GM12878 (cell line): ENCODE measurements around the gene RAB3C. TPM values are rescaled to one million over a fixed set of nuclear protein-coding genes. Genes with fewer than 3 reads are reported as not detected.

Experiments
- ATAC-seq: fragments of 200-7000 bp; cut with Tn5 transposase; 3 replicates; pipeline ENCODE4 v1.9.1; 2020; ENCODE audit warnings: mild to moderate bottlenecking, moderate library complexity
- BruUV-seq: library from RNA; stranded (reverse); fragments of 400-500 nt; replicated peaks from 2 replicates; lab custom pipeline; 2021; lab: Mats Ljungman, UMichigan
- CTCF ChIA-PET: fragments of 300-600 bp; sonication (Branson Sonifier 250); formaldehyde crosslinking; extraction: SDS; loops from one replicate; lab custom pipeline; 2021; ENCODE audit warnings: inconsistent platforms; lab: Yijun Ruan, JAX
- POLR2A ChIA-PET: fragments of 350-600 bp; formaldehyde crosslinking; extraction: SDS; loops from one replicate; lab custom pipeline; 2021; ENCODE audit warnings: inconsistent platforms; lab: Charles Lee
- RAD21 ChIA-PET: fragments of 300-600 bp; sonication (Branson Sonifier 250); formaldehyde crosslinking; loops from one replicate; lab custom pipeline; 2023; ENCODE audit warnings: antibody characterized with exemption; ENCODE audit not compliant: unreplicated experiment; lab: Charles Lee
- SMC1A ChIA-PET: fragments of 300-600 bp; sonication (Branson Sonifier 250); formaldehyde crosslinking; loops from one replicate; lab custom pipeline; 2023; ENCODE audit not compliant: unreplicated experiment, uncharacterized antibody; lab: Charles Lee
- DNase-seq: peaks from one replicate; pipeline ENCODE4 v3.0.0-alpha.2; 2011; ENCODE audit warnings: low read depth, low spot score
- FAIRE-seq: peaks from 3 replicates; lab custom pipeline; 2011; peaks lifted over from hg19 to GRCh38; lab: Jason Lieb, UNC
- H2AFZ ChIP-seq: 2 replicates; pipeline ENCODE4 v1.6.0; 2011; ENCODE audit warnings: low read depth, low read length, control low read depth; ENCODE audit not compliant: control insufficient read depth
- H3K27ac ChIP-seq: 2 replicates; pipeline ENCODE4 v1.5.1; 2011; ENCODE audit warnings: control low read depth; ENCODE audit not compliant: control insufficient read depth, insufficient read depth
- H3K27me3 ChIP-seq, 2 experiments: replicated peaks in 1 of 2; 2 replicates each; pipeline versions ENCODE4 v1.6.0 to v1.6.1; 2011; ENCODE audit warnings: low read length in 1 of 2; ENCODE audit not compliant: control insufficient read depth in 2 of 2, insufficient read depth in 2 of 2
- H3K36me3 ChIP-seq, 2 experiments: 2 replicates each; pipeline ENCODE4 v1.5.1; 2011; ENCODE audit warnings: low read length in 1 of 2; ENCODE audit not compliant: control insufficient read depth in 2 of 2, insufficient read depth in 2 of 2
- H3K4me1 ChIP-seq: 2 replicates; pipeline ENCODE4 v1.6.1; 2011; ENCODE audit warnings: mild to moderate bottlenecking, low read length, moderate library complexity, mixed read lengths; ENCODE audit not compliant: control insufficient read depth, insufficient read depth
- H3K4me2 ChIP-seq: 2 replicates; pipeline ENCODE4 v1.6.0; 2011; ENCODE audit warnings: control low read depth; ENCODE audit not compliant: control insufficient read depth, insufficient read depth
- H3K4me3 ChIP-seq: fragments of 200-600 bp; sonication (generic); 2 replicates; pipeline ENCODE4 v1.5.1; 2016
- H3K79me2 ChIP-seq: 2 replicates; pipeline ENCODE4 v1.6.0; 2011; ENCODE audit warnings: low read length; ENCODE audit not compliant: control insufficient read depth, insufficient read depth
- H3K9ac ChIP-seq: 2 replicates; pipeline ENCODE4 v1.8.0; 2011; ENCODE audit warnings: low read length, control low read depth, mixed read lengths; ENCODE audit not compliant: control insufficient read depth, insufficient read depth
- H3K9me3 ChIP-seq: replicated peaks from 3 replicates; pipeline ENCODE4 v1.5.1; 2011; ENCODE audit warnings: mild to moderate bottlenecking, low read length; ENCODE audit not compliant: control insufficient read depth, insufficient read depth
- H4K20me1 ChIP-seq: 2 replicates; pipeline ENCODE4 v1.6.0; 2011; ENCODE audit not compliant: control insufficient read depth, insufficient read depth
- EP300 ChIP-seq, 2 experiments: fragments of 150-350 bp in 1 of 2; IDR thresholded peaks; 2 replicates each; pipeline ENCODE4 v1.6.1; 2011 to 2012; ENCODE audit warnings: low read depth in 2 of 2, low read length in 2 of 2, borderline replicate concordance in 1 of 2, improper control_type of control experiment in 1 of 2, inconsistent platforms in 1 of 2; ENCODE audit not compliant: control insufficient read depth in 1 of 2
- LARP7 ChIP-seq: fragments of 450-650 bp; IDR thresholded peaks from 2 replicates; pipeline ENCODE4 v1.6.1; 2017; ENCODE audit warnings: mild to moderate bottlenecking
- POLR2AphosphoS5 ChIP-seq: IDR thresholded peaks from 2 replicates; pipeline ENCODE4 v1.6.1; 2011; ENCODE audit warnings: mild to moderate bottlenecking, low read length, inconsistent platforms
- POU2F2 ChIP-seq: IDR thresholded peaks from 3 replicates; pipeline ENCODE4 v1.6.1; 2011; ENCODE audit warnings: low read depth, mild to moderate bottlenecking, low read length, borderline replicate concordance
- SIX5 ChIP-seq: IDR thresholded peaks from 2 replicates; pipeline ENCODE4 v1.6.1; 2011; ENCODE audit warnings: mild to moderate bottlenecking, low read depth, low read length, moderate library complexity; ENCODE audit not compliant: severe bottlenecking
- TARDBP ChIP-seq: IDR thresholded peaks from 2 replicates; pipeline ENCODE4 v1.6.1; 2016; ENCODE audit warnings: borderline replicate concordance
- TCF7 ChIP-seq: IDR thresholded peaks from 2 replicates; pipeline ENCODE4 v1.6.1; 2014; ENCODE audit warnings: antibody characterized with exemption, borderline replicate concordance
- WGBS: methylation state at CpG from one replicate; pipeline ENCODE4 v1.1.6; 2016; ENCODE audit warnings: low lambda C conversion rate; ENCODE audit not compliant: insufficient replicate concordance, insufficient coverage; ENCODE audit errors: missing lambda C conversion rate; 5-methylcytosine and 5-hydroxymethylcytosine counted together
- in situ Hi-C: fragments of 300-500 bp; cut with MboI; formaldehyde crosslinking; loops from 9 replicates; pipeline ENCODE4 v1.14.3; 2018; ENCODE audit warnings: mixed read lengths
- intact Hi-C: fragments of 100-400 bp; cut with micrococcal nuclease; formaldehyde crosslinking; loops from one replicate; pipeline ENCODE4 v1.14.2; 2022; ENCODE audit not compliant: unreplicated experiment
- polyA plus RNA-seq, 11 experiments: library from polyadenylated mRNA; depleted of rRNA in 4 of 11; unstranded in 6 of 11; stranded (reverse) in 5 of 11; fragments of >200 nt; fragmentation: Nextera tagmentation in 4 of 11; fragmentation: Illumina TruSeq in 1 of 11; extraction: Ambion mirVana in 4 of 11; extraction: Trizol in 1 of 11; gene quantifications; 1 replicate in 1 of 11; 2 replicates in 10 of 11; pipeline versions ENCODE4 v1.2.1 to v1.2.3, GENCODE V29; 2011 to 2016; ENCODE audit warnings: inconsistent platforms in 2 of 11, missing spikeins in 2 of 11, low read depth in 1 of 11
- total RNA-seq, 4 experiments: library from RNA; depleted of rRNA in 3 of 4; stranded (reverse); fragments of >200 nt in 3 of 4; fragmentation: Illumina TruSeq in 1 of 4; extraction: Trizol in 1 of 4; gene quantifications; 2 replicates each; pipeline versions ENCODE4 v1.2.1 to v1.2.3, GENCODE V29; 2013 to 2021
- TF ChIP-seq, protein P1 (sequence below): fragments of 450-650 bp; formaldehyde crosslinking; IDR thresholded peaks from 2 replicates; pipeline ENCODE4 v1.4.0; 2022; ENCODE audit warnings: mild to moderate bottlenecking, moderate library complexity
- TF ChIP-seq, protein P2 (sequence below): IDR thresholded peaks from 2 replicates; pipeline ENCODE4 v1.6.1; 2012; ENCODE audit warnings: low read length, inconsistent platforms
- TF ChIP-seq, protein P3 (sequence below): IDR thresholded peaks from 2 replicates; pipeline ENCODE4 v1.6.1; 2012; ENCODE audit warnings: mild to moderate bottlenecking, low read depth, low read length

Gene RAB3C
- total and polyA plus RNA-seq, 10 of the 15 experiments (the other 5 are each of a cell fraction or from before 2014, with no cell fraction given): not detected

DNA sequence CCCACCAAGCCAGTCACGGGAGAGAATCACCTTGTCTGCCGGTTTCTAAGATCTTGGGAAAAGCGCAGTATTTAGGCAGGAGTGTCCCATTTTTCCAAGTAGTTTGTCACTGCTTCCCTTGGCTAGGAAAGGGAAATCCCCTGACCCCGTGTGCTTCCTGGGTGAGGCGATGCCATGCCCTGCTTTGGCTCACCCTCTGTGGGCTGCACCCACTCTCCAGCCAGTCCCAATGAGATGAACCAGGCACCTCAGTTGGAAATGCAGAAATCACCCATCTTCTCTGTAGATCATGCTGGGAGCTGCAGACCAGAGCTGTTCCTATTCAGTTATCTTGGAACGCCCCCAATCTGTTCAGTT is 116.9 kb downstream of the RAB3C start:
- BruUV-seq: no TSS peak
- H3K79me2 ChIP-seq: no peaks in the 10 kb centered on the region
- CTCF ChIA-PET: no interaction called here
- POLR2A ChIA-PET: no interaction called here
- SMC1A ChIA-PET: no interaction called here
- 41% methylated on average over 6 of the region's 6 CpGs for WGBS
- H3K4me2 ChIP-seq: no peak overlapping the region
- no peak overlapping the region for H2AFZ ChIP-seq
- no peak overlapping the region for H3K27ac ChIP-seq
- no peaks in the 10 kb centered on the region for H3K27me3 ChIP-seq
- no peak overlapping the region for H3K9ac ChIP-seq
- no peaks in the 10 kb centered on the region for H3K36me3 ChIP-seq
- TF ChIP-seq POU2F2 (no peak), TCF7 (no peak), POLR2AphosphoS5 (no peak), LARP7 (no peak), EP300 (IDR thresholded peaks at IDR 0.05; ENCODE audit: borderline replicate concordance in 1 of 2, control insufficient read depth in 1 of 2, low read depth in 2 of 2, low read length in 2 of 2) (no peak), SIX5 (no peak), TARDBP (no peak)
- TF ChIP-seq, protein P1, sequence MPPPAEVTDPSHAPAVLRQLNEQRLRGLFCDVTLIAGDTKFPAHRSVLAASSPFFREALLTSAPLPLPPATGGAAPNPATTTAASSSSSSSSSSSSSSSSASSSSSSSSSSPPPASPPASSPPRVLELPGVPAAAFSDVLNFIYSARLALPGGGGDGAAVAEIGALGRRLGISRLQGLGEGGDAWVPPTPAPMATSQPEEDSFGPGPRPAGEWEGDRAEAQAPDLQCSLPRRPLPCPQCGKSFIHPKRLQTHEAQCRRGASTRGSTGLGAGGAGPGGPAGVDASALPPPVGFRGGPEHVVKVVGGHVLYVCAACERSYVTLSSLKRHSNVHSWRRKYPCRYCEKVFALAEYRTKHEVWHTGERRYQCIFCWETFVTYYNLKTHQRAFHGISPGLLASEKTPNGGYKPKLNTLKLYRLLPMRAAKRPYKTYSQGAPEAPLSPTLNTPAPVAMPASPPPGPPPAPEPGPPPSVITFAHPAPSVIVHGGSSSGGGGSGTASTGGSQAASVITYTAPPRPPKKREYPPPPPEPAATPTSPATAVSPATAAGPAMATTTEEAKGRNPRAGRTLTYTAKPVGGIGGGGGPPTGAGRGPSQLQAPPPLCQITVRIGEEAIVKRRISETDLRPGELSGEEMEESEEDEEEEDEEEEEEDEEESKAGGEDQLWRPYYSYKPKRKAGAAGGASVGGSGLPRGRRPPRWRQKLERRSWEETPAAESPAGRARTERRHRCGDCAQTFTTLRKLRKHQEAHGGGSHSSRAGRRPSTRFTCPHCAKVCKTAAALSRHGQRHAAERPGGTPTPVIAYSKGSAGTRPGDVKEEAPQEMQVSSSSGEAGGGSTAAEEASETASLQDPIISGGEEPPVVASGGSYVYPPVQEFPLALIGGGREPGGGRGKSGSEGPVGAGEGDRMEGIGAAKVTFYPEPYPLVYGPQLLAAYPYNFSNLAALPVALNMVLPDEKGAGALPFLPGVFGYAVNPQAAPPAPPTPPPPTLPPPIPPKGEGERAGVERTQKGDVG: no peak
- TF ChIP-seq, protein P2, sequence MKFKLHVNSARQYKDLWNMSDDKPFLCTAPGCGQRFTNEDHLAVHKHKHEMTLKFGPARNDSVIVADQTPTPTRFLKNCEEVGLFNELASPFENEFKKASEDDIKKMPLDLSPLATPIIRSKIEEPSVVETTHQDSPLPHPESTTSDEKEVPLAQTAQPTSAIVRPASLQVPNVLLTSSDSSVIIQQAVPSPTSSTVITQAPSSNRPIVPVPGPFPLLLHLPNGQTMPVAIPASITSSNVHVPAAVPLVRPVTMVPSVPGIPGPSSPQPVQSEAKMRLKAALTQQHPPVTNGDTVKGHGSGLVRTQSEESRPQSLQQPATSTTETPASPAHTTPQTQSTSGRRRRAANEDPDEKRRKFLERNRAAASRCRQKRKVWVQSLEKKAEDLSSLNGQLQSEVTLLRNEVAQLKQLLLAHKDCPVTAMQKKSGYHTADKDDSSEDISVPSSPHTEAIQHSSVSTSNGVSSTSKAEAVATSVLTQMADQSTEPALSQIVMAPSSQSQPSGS: no peak
- TF ChIP-seq, protein P3, sequence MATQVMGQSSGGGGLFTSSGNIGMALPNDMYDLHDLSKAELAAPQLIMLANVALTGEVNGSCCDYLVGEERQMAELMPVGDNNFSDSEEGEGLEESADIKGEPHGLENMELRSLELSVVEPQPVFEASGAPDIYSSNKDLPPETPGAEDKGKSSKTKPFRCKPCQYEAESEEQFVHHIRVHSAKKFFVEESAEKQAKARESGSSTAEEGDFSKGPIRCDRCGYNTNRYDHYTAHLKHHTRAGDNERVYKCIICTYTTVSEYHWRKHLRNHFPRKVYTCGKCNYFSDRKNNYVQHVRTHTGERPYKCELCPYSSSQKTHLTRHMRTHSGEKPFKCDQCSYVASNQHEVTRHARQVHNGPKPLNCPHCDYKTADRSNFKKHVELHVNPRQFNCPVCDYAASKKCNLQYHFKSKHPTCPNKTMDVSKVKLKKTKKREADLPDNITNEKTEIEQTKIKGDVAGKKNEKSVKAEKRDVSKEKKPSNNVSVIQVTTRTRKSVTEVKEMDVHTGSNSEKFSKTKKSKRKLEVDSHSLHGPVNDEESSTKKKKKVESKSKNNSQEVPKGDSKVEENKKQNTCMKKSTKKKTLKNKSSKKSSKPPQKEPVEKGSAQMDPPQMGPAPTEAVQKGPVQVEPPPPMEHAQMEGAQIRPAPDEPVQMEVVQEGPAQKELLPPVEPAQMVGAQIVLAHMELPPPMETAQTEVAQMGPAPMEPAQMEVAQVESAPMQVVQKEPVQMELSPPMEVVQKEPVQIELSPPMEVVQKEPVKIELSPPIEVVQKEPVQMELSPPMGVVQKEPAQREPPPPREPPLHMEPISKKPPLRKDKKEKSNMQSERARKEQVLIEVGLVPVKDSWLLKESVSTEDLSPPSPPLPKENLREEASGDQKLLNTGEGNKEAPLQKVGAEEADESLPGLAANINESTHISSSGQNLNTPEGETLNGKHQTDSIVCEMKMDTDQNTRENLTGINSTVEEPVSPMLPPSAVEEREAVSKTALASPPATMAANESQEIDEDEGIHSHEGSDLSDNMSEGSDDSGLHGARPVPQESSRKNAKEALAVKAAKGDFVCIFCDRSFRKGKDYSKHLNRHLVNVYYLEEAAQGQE: no peak
- H3K9me3 ChIP-seq: no peaks in the 10 kb centered on the region
- FAIRE-seq (no peak), ATAC-seq (no peak), DNase-seq (no peak)
- RAD21 ChIA-PET: no interaction called here
- no peaks in the 10 kb centered on the region for H4K20me1 ChIP-seq
- no peak overlapping the region for H3K4me3 ChIP-seq
- in situ Hi-C loops (no loop called here), intact Hi-C loops (no loop called here)
- no peaks in the 10 kb centered on the region for H3K4me1 ChIP-seq
